Esophagus muscularis mucosa (tissue), 4 donors: Measurements from ENCODE around the gene AKAP6. TPM values are rescaled to one million over a fixed set of nuclear protein-coding genes. Genes with fewer than 3 reads are reported as not detected.
A peak's percentile ranks its signal among the peaks of the same experiment; 100 is the strongest.

Source experiments
- DNase-seq: peaks from one replicate; pipeline ENCODE4 v3.0.0-alpha.2; 2017; ENCODE audit errors: extremely low spot score
- H3K27ac ChIP-seq, 4 donors: fragments of 200-600 bp; sonication (generic); replicated peaks in 1 of 4; 1 replicate in 3 of 4; 2 replicates in 1 of 4; pipeline ENCODE4 v1.5.1; 2016 to 2019; ENCODE audit warnings: mild to moderate bottlenecking in 1 of 4
- H3K27me3 ChIP-seq, 4 donors: fragments of 200-600 bp; sonication (generic); one replicate each; pipeline versions ENCODE4 v1.5.1 to v1.6.0; 2016 to 2019
- H3K36me3 ChIP-seq, 4 donors: fragments of 200-600 bp; sonication (generic); one replicate each; pipeline ENCODE4 v1.5.1; 2016 to 2019
- H3K4me1 ChIP-seq, 4 donors: fragments of 200-600 bp; sonication (generic); one replicate each; pipeline ENCODE4 v1.5.1; 2016 to 2019
- H3K4me3 ChIP-seq, 4 donors: fragments of 200-600 bp; sonication (generic); 1 replicate in 2 of 4; 2 replicates in 2 of 4; pipeline ENCODE4 v1.5.1; 2016 to 2019; ENCODE audit warnings: mild to moderate bottlenecking in 4 of 4, moderate library complexity in 1 of 4
- H3K9me3 ChIP-seq, 4 donors: fragments of 200-600 bp; sonication (generic); 1 replicate in 3 of 4; 2 replicates in 1 of 4; pipeline ENCODE4 v1.5.1; 2016 to 2019
- CTCF ChIP-seq, 3 experiments: fragments of 200-600 bp in 2 of 3; fragments of 450-650 bp in 1 of 3; sonication (generic) in 2 of 3; IDR thresholded peaks; one replicate each; pipeline ENCODE4 v1.5.1; 2017 to 2019; ENCODE audit warnings: antibody characterized with exemption in 3 of 3, mild to moderate bottlenecking in 2 of 3, moderate library complexity in 1 of 3
- EP300 ChIP-seq: sonication (generic); formaldehyde crosslinking; IDR thresholded peaks from one replicate; pipeline ENCODE4 v1.6.1; 2017; ENCODE audit warnings: antibody characterized with exemption
- POLR2A ChIP-seq: fragments of 450-650 bp; IDR thresholded peaks from one replicate; pipeline ENCODE4 v1.6.1; 2017; ENCODE audit warnings: antibody characterized with exemption, moderate library complexity, mild to moderate bottlenecking, low read depth
- POLR2AphosphoS5 ChIP-seq, 2 donors: sonication (generic); formaldehyde crosslinking; IDR thresholded peaks; one replicate each; pipeline ENCODE4 v1.6.1; 2017; ENCODE audit warnings: antibody characterized with exemption in 2 of 2
- WGBS: methylation state at CpG from one replicate; pipeline ENCODE4 v1.1.5; 2018; 5-methylcytosine and 5-hydroxymethylcytosine counted together
- intact Hi-C: fragments of 100-400 bp; cut with DNase I; formaldehyde crosslinking; loops from one replicate; pipeline ENCODE4 v1.15.1; 2023
- total RNA-seq, 4 donors: library from RNA; depleted of rRNA; stranded (reverse); fragments of >200 nt; gene quantifications; one replicate each; pipeline versions ENCODE4 v1.1.0 to v1.2.1, GENCODE V29; 2016

AKAP6 gene
- total RNA-seq, 4 donors from 2014 or later: 21.3 to 38.6 (median 31.5) TPM

GRCh38 chr14:32470161-32470715, 141.1 kb downstream of the AKAP6 start:
- Histone ChIP-seq H3K4me1 (peaks cover 41 to 70% (median 65%) of the 10 kb centered on the region in 4 donors), H3K9me3 (no peaks in the 10 kb centered on the region), H3K36me3 (no peaks in the 10 kb centered on the region), H3K27me3 (no peaks in the 10 kb centered on the region), H3K27ac (peak overlapping the region; percentile 73 to 84 (median 77)), H3K4me3 (no peak overlapping the region)
- 54% methylated on average over 4 of the region's 4 CpGs for WGBS
- no peak for TF ChIP-seq POLR2AphosphoS5 (IDR thresholded peaks at IDR 0.05)
- TF ChIP-seq CTCF (IDR thresholded peaks at IDR 0.05): no peak
- no peak for TF ChIP-seq EP300
- no peak for TF ChIP-seq POLR2A
- intact Hi-C loops: loop anchor here (5.0 kb wide), 1 partner anchor 393 kb away; the partner anchor contains the start of gene ARHGAP5
- no peak for DNase-seq

GRCh38 chr14:32471181-32471580, 142.1 kb downstream of the AKAP6 start:
- no peak for TF ChIP-seq POLR2AphosphoS5 (IDR thresholded peaks at IDR 0.05)
- no peak for TF ChIP-seq CTCF (IDR thresholded peaks at IDR 0.05)
- no peak for TF ChIP-seq POLR2A
- H3K27me3 ChIP-seq: no peaks in the 10 kb centered on the region
- intact Hi-C loops: loop anchor here (5.0 kb wide), 1 partner anchor 394 kb away; the partner anchor contains the start of gene ARHGAP5
- H3K36me3 ChIP-seq: no peaks in the 10 kb centered on the region
- WGBS: 84% methylated on average over 4 of the region's 4 CpGs
- no peak for DNase-seq
- peak overlapping the region; percentile 73 to 84 (median 77) for H3K27ac ChIP-seq
- no peak overlapping the region for H3K4me3 ChIP-seq
- H3K4me1 ChIP-seq: peaks cover 41 to 76% (median 68%) of the 10 kb centered on the region in 4 donors
- no peaks in the 10 kb centered on the region for H3K9me3 ChIP-seq

GRCh38 chr14:32472076-32472475, 143.0 kb downstream of the AKAP6 start:
- WGBS: 100% methylated on average over 1 of the region's 1 CpG
- no peaks in the 10 kb centered on the region for H3K9me3 ChIP-seq
- H3K27ac ChIP-seq: peak overlapping the region; percentile 73 to 84 (median 77)
- H3K4me3 ChIP-seq: no peak overlapping the region
- H3K27me3 ChIP-seq: no peaks in the 10 kb centered on the region
- intact Hi-C loops: loop anchor here (2.0 to 5.0 kb wide), 2 partner anchors 41 to 395 kb away; partner anchors contain the start of gene ARHGAP5
- TF ChIP-seq POLR2A (no peak), EP300 (no peak), POLR2AphosphoS5 (IDR thresholded peaks at IDR 0.05) (no peak), CTCF (IDR thresholded peaks at IDR 0.05) (no peak)
- DNase-seq: no peak
- no peaks in the 10 kb centered on the region for H3K36me3 ChIP-seq
- H3K4me1 ChIP-seq: peaks cover 50 to 85% (median 77%) of the 10 kb centered on the region in 4 donors

GRCh38 chr14:32472512-32473463, 143.7 kb downstream of the AKAP6 start:
- Histone ChIP-seq H3K4me1 (peaks cover 55 to 87% (median 79%) of the 10 kb centered on the region in 4 donors), H3K4me3 (peak overlapping the region in 2 of 4 donors; percentile 0 to 29), H3K9me3 (no peaks in the 10 kb centered on the region), H3K36me3 (no peaks in the 10 kb centered on the region), H3K27ac (peak overlapping the region; percentile 73 to 84 (median 77)), H3K27me3 (no peaks in the 10 kb centered on the region)
- DNase-seq: no peak
- intact Hi-C loops: loop anchor here (2.0 to 5.0 kb wide), 2 partner anchors 40 to 395 kb away; partner anchors contain the start of gene ARHGAP5
- TF ChIP-seq POLR2AphosphoS5 (IDR thresholded peaks at IDR 0.05): no peak
- TF ChIP-seq CTCF (IDR thresholded peaks at IDR 0.05): no peak
- no peak for TF ChIP-seq POLR2A
- no peak for TF ChIP-seq EP300
- WGBS: 41% methylated on average over 4 of the region's 4 CpGs
